Measurements from ENCODE around the gene LSAMP. TPM values are rescaled to one million over a fixed set of nuclear protein-coding genes. Genes with fewer than 3 reads are reported as not detected.

Gene LSAMP
- total and polyA plus RNA-seq, 2 of the 13 experiments (the other 11 are each of a cell fraction or from before 2014, with no cell fraction given) = not detected

DNA sequence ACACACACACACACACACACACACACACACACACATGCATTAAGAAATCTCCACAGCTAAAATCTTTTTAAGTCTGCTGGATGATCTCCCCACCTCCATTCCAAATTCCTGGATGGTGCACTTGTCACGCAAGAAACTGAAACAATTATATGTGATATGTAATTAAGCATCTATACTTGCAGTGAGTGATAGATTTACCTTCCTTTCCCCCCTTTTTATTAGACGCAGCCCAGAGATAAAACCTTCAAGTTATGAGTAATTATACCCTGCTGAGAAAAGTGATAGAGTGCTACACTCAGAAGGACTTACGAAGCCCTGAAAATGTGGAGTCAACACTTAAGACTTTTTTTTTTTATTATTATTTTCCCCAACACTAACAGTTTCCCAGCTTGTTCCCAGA, 255.2 kb downstream of the LSAMP start (continued):
- TF ChIP-seq, protein P1, sequence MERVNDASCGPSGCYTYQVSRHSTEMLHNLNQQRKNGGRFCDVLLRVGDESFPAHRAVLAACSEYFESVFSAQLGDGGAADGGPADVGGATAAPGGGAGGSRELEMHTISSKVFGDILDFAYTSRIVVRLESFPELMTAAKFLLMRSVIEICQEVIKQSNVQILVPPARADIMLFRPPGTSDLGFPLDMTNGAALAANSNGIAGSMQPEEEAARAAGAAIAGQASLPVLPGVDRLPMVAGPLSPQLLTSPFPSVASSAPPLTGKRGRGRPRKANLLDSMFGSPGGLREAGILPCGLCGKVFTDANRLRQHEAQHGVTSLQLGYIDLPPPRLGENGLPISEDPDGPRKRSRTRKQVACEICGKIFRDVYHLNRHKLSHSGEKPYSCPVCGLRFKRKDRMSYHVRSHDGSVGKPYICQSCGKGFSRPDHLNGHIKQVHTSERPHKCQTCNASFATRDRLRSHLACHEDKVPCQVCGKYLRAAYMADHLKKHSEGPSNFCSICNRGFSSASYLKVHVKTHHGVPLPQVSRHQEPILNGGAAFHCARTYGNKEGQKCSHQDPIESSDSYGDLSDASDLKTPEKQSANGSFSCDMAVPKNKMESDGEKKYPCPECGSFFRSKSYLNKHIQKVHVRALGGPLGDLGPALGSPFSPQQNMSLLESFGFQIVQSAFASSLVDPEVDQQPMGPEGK (CRISPR knock-in tag; IDR thresholded peaks at IDR 0.05) = no peak
- TF ChIP-seq CBX5 (CRISPR knock-in tag; IDR thresholded peaks at IDR 0.05; ENCODE audit: borderline replicate concordance) (no peak), ZFP36L1 (CRISPR knock-in tag; IDR thresholded peaks at IDR 0.05) (no peak), HOXA9 (CRISPR knock-in tag; IDR thresholded peaks at IDR 0.05; ENCODE audit: borderline replicate concordance) (no peak), ZNF879 (CRISPR knock-in tag; IDR thresholded peaks at IDR 0.05) (no peak)

DNA sequence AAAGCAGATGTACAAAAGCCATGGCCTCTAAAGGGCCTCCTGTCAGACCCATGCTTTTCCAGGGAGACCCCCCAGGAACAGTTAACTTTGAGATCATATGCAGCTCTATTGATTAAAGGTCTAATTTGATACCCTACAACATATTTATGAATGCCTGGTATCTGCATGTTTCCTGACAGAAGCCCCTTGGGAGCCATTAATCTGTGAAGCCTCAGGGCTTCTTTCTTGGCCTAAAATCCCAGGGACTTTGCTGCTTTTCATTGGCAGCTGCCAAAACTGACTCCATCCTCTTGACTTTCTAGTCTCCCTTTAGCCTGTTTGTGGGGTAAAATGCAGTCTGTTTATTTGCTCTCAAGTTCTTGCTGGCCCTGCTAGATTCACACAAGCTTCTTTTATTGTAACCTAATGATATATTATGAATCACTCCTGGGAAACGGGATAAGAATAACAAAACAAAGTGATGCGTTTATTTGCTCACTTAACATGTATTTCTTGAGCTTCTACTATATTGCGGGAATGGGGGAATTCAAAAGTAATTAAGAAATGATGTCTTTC, 257.0 kb downstream of the LSAMP start:
- no peak for ATAC-seq
- Histone ChIP-seq H2AFZ (ENCODE audit: low read length) (no peak overlapping the region), H3K4me2 (ENCODE audit: low read depth, low read length) (no peak overlapping the region), H3K4me1 (ENCODE audit: insufficient read depth, low read length) (no peaks in the 10 kb centered on the region), H3K36me3 (replicated peaks in 1 of 2; ENCODE audit: control insufficient read depth in 1 of 2, insufficient read depth in 2 of 2, low read length in 2 of 2) (no peaks in the 10 kb centered on the region), H3K9me3 (ENCODE audit: low read length) (no peaks in the 10 kb centered on the region), H3K27ac (ENCODE audit: extremely low read length, insufficient read depth, low read length) (no peak overlapping the region), H3K27me3 (ENCODE audit: control insufficient read depth in 1 of 2, insufficient read depth in 2 of 2, low read length in 2 of 2) (no peaks in the 10 kb centered on the region), H4K20me1 (ENCODE audit: insufficient read depth, low read length) (no peaks in the 10 kb centered on the region), H3K9ac (ENCODE audit: insufficient read depth, low read depth, low read length) (no peak overlapping the region), H3K4me3 (replicated peaks in 1 of 3; ENCODE audit: insufficient read depth in 1 of 3, low read depth in 2 of 3, low read length in 3 of 3) (no peak overlapping the region), H3K79me2 (ENCODE audit: insufficient read depth, low read length) (no peaks in the 10 kb centered on the region)
- DNase-seq (ENCODE audit: low spot score) = no peak
- POLR2A ChIA-PET = no interaction called here
- intact Hi-C loops (cut with micrococcal nuclease; ENCODE audit: unreplicated experiment) = no loop called here
- in situ Hi-C loops (cut with HindIII; ENCODE audit: extremely low pct_ligation_motif_present, low pct_unique_long_range_greater_than_20kb) = no loop called here
- FAIRE-seq = no peak
- 1% methylated on average over 3 of the region's 3 CpGs for WGBS (ENCODE audit: low lambda C conversion rate)
- BruUV-seq (replicated peaks) = no TSS peak
- CTCF ChIA-PET (ENCODE audit: low intra/inter-chr PET ratio, low total read pairs) = no interaction called here
- no peak for TF ChIP-seq ZNF891 (CRISPR knock-in tag; IDR thresholded peaks at IDR 0.05)
- TF ChIP-seq PRPF4 (IDR thresholded peaks at IDR 0.05; ENCODE audit: low read depth, low read length, poor library complexity, severe bottlenecking) = no peak
- TF ChIP-seq REPIN1 (CRISPR knock-in tag; IDR thresholded peaks at IDR 0.05; ENCODE audit: borderline replicate concordance, low read depth) = no peak
- TF ChIP-seq CAMTA2 (CRISPR knock-in tag; IDR thresholded peaks at IDR 0.05; ENCODE audit: borderline replicate concordance) = no peak
- TF ChIP-seq, protein P2, sequence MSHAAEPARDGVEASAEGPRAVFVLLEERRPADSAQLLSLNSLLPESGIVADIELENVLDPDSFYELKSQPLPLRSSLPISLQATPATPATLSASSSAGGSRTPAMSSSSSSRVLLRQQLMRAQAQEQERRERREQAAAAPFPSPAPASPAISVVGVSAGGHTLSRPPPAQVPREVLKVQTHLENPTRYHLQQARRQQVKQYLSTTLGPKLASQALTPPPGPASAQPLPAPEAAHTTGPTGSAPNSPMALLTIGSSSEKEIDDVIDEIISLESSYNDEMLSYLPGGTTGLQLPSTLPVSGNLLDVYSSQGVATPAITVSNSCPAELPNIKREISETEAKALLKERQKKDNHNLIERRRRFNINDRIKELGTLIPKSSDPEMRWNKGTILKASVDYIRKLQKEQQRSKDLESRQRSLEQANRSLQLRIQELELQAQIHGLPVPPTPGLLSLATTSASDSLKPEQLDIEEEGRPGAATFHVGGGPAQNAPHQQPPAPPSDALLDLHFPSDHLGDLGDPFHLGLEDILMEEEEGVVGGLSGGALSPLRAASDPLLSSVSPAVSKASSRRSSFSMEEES (CRISPR knock-in tag; IDR thresholded peaks at IDR 0.05) = no peak
- TF ChIP-seq, protein P3, sequence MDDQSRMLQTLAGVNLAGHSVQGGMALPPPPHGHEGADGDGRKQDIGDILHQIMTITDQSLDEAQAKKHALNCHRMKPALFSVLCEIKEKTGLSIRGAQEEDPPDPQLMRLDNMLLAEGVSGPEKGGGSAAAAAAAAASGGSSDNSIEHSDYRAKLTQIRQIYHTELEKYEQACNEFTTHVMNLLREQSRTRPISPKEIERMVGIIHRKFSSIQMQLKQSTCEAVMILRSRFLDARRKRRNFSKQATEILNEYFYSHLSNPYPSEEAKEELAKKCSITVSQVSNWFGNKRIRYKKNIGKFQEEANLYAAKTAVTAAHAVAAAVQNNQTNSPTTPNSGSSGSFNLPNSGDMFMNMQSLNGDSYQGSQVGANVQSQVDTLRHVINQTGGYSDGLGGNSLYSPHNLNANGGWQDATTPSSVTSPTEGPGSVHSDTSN (CRISPR knock-in tag; IDR thresholded peaks at IDR 0.05; ENCODE audit: borderline replicate concordance) = no peak
- TF ChIP-seq, protein P4, sequence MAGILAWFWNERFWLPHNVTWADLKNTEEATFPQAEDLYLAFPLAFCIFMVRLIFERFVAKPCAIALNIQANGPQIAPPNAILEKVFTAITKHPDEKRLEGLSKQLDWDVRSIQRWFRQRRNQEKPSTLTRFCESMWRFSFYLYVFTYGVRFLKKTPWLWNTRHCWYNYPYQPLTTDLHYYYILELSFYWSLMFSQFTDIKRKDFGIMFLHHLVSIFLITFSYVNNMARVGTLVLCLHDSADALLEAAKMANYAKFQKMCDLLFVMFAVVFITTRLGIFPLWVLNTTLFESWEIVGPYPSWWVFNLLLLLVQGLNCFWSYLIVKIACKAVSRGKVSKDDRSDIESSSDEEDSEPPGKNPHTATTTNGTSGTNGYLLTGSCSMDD (CRISPR knock-in tag; IDR thresholded peaks at IDR 0.05) = no peak
- TF ChIP-seq ZMYM2 (CRISPR knock-in tag; IDR thresholded peaks at IDR 0.05) = no peak
- TF ChIP-seq, protein P5, sequence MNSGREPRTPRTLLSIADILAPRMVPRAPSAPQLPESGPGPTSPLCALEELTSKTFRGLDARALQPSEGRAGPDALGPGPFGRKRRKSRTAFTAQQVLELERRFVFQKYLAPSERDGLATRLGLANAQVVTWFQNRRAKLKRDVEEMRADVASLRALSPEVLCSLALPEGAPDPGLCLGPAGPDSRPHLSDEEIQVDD (CRISPR knock-in tag; IDR thresholded peaks at IDR 0.05; ENCODE audit: borderline replicate concordance) = no peak
- no peak for TF ChIP-seq ZNF160 (CRISPR knock-in tag; IDR thresholded peaks at IDR 0.05)
- no peak for TF ChIP-seq BHLHE40 (IDR thresholded peaks at IDR 0.05; ENCODE audit: low read length)

Data from HepG2 (cell line).